GM21825 (cell line): ENCODE results near the gene CDH19.
"Not testable (repeated sequence)": the region's sequence is repeated elsewhere in the genome, so short reads cannot be mapped to it uniquely, and the experiment has no call there.

Source experiments
- ATAC-seq: cut with Tn5 transposase; IDR thresholded peaks from one replicate; pipeline ENCODE4 v1.9.1; 2021; ENCODE audit warnings: mild to moderate bottlenecking, moderate library complexity; ENCODE audit not compliant: unreplicated experiment

Gene CDH19

GRCh38 chr18:66466184-66466583 lies 137.7 kb downstream of the CDH19 start:
- not testable (repeated sequence) for ATAC-seq

- ATAC-seq: no peak
Measured at GRCh38 chr18:66461344-66461743, 142.5 kb downstream of the CDH19 start.

GRCh38 chr18:66457245-66457644 lies 146.6 kb downstream of the CDH19 start:
- no peak for ATAC-seq
